ENCODE measurements around the gene NNMT. TPM values are rescaled to one million over a fixed set of nuclear protein-coding genes. Genes with fewer than 3 reads are reported as not detected.

Gene NNMT
- total RNA-seq, 4 donors from 2014 or later: 157 to 968 (median 541) TPM

DNA sequence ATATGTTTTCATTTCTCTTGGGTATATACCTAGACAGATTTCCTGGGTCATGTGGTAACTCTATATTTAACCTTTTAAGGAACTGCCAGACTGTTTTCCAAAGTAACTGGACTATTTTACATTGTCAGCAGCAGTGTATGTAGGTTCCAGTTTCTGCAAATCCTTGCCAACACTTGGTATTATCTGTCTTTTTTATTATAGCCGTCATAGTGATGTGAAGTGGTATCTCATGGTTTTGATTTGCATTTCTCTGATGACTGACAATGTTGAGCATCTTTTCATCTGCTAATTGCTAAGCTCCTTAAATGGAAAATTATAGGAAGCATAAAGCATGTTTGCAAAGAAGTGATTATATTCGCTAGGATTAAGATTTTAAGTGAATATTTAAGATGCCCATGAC lies 13.9 kb downstream of the NNMT start:
- TF ChIP-seq, protein P1, sequence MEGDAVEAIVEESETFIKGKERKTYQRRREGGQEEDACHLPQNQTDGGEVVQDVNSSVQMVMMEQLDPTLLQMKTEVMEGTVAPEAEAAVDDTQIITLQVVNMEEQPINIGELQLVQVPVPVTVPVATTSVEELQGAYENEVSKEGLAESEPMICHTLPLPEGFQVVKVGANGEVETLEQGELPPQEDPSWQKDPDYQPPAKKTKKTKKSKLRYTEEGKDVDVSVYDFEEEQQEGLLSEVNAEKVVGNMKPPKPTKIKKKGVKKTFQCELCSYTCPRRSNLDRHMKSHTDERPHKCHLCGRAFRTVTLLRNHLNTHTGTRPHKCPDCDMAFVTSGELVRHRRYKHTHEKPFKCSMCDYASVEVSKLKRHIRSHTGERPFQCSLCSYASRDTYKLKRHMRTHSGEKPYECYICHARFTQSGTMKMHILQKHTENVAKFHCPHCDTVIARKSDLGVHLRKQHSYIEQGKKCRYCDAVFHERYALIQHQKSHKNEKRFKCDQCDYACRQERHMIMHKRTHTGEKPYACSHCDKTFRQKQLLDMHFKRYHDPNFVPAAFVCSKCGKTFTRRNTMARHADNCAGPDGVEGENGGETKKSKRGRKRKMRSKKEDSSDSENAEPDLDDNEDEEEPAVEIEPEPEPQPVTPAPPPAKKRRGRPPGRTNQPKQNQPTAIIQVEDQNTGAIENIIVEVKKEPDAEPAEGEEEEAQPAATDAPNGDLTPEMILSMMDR (IDR thresholded peaks at IDR 0.05 in 4 of 5, conservative IDR thresholded peaks at IDR 0.05 in 1 of 5): no peak
- TF ChIP-seq POLR2A (IDR thresholded peaks at IDR 0.05): no peak
- peaks cover 3 to 34% of the 10 kb centered on the region in 2 donors for H3K36me3 ChIP-seq
- in situ Hi-C loops (cut with MboI; ENCODE audit: low sequenced_read_pairs in 4 of 4) (no loop called here), intact Hi-C loops (cut with DNase I; ENCODE audit: low total_unique reads) (no loop called here)
- no peak overlapping the region for H3K4me3 ChIP-seq
- no peaks in the 10 kb centered on the region for H3K9me3 ChIP-seq
- H3K27ac ChIP-seq: peak overlapping the region in 2 of 4 donors; percentile 77 to 80
- H3K4me1 ChIP-seq: peaks cover 15 to 16% of the 10 kb centered on the region in 2 donors
- peaks cover 0 to 7% (median 0%) of the 10 kb centered on the region in 3 donors for H3K27me3 ChIP-seq
- ATAC-seq: no peak
- no peak for DNase-seq

DNA sequence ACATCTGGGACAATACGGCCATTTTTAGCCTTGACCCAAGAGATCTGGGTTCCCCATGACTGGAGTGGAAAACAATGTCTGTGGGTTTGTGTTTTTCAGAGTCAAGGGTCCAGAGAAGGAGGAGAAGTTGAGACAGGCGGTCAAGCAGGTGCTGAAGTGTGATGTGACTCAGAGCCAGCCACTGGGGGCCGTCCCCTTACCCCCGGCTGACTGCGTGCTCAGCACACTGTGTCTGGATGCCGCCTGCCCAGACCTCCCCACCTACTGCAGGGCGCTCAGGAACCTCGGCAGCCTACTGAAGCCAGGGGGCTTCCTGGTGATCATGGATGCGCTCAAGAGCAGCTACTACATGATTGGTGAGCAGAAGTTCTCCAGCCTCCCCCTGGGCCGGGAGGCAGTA lies 15.7 kb downstream of the NNMT start:
- TF ChIP-seq, protein P1 (IDR thresholded peaks at IDR 0.05 in 4 of 5, conservative IDR thresholded peaks at IDR 0.05 in 1 of 5): no peak
- TF ChIP-seq POLR2A (IDR thresholded peaks at IDR 0.05): no peak
- Histone ChIP-seq H3K4me3 (no peak overlapping the region), H3K4me1 (peaks cover 15 to 16% of the 10 kb centered on the region in 2 donors), H3K9me3 (no peaks in the 10 kb centered on the region), H3K27ac (no peak overlapping the region), H3K36me3 (peaks cover 3 to 34% of the 10 kb centered on the region in 2 donors), H3K27me3 (peaks cover 0 to 7% (median 0%) of the 10 kb centered on the region in 3 donors)
- no peak for DNase-seq
- in situ Hi-C loops (cut with MboI; ENCODE audit: low sequenced_read_pairs in 4 of 4) (no loop called here), intact Hi-C loops (cut with DNase I; ENCODE audit: low total_unique reads) (no loop called here)
- ATAC-seq: no peak

DNA sequence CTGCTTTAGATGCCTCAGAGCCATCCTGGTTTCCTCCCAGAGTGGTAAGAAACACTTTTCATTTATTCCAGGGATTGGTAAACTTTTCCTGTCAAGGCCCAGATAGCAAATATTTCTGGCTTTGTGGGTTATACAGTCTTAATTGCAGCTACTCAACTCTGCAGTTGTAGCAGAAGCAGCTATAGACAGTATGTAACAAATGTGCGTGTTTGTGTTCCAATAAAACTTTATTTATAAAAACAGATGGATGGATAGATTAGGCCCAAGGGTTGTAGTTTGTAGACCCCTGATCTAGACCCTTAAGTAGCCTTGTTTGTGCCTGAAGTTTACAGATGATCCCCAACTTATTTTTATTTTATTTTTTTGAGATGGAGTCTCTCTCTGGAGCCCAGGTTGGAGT lies 17.9 kb downstream of the NNMT start:
- in situ Hi-C loops (cut with MboI; ENCODE audit: low sequenced_read_pairs in 4 of 4) (no loop called here), intact Hi-C loops (cut with DNase I; ENCODE audit: low total_unique reads) (no loop called here)
- Histone ChIP-seq H3K27ac (no peak overlapping the region), H3K4me1 (peaks cover 0 to 18% of the 10 kb centered on the region in 2 donors), H3K27me3 (peaks cover 0 to 3% (median 0%) of the 10 kb centered on the region in 3 donors), H3K4me3 (no peak overlapping the region), H3K36me3 (peaks cover 3 to 34% of the 10 kb centered on the region in 2 donors), H3K9me3 (no peaks in the 10 kb centered on the region)
- no peak for DNase-seq
- TF ChIP-seq, protein P1 (IDR thresholded peaks at IDR 0.05 in 4 of 5, conservative IDR thresholded peaks at IDR 0.05 in 1 of 5): no peak
- no peak for TF ChIP-seq POLR2A (IDR thresholded peaks at IDR 0.05)
- ATAC-seq: no peak

DNA sequence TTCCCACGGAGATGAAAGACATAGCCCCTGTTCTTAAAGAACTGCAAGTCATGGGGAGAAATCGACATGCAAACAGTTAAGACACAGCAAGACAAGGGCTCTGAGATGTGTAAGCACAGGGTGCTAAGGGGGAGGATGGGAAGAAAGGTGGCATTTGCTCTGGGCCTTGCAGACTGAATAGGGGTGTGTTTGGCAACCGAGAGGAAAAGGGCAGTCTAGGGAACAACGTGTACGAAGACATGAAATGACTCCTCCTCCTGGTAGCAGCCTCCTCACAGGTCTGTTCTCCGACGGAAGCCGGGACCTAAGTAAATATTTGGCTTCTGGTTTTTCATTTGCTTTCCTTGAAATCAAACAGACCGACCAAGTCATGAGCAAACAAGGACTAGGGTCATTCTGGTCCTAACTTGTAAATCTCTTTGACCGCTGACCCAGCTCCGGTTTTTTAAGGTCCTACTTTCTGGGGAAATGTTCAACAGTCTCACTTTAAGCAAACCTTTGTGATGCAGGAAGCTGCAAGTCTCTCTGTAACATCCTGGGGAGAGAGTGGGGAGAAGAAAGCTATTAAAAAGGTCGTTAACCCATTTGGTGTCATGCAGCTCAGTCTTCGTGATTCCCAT lies 19.7 kb downstream of the NNMT start:
- H3K27me3 ChIP-seq: no peaks in the 10 kb centered on the region
- no peak overlapping the region for H3K4me3 ChIP-seq
- peaks cover 3 to 34% of the 10 kb centered on the region in 2 donors for H3K36me3 ChIP-seq
- no peak for TF ChIP-seq POLR2A (IDR thresholded peaks at IDR 0.05)
- TF ChIP-seq, protein P1 (IDR thresholded peaks at IDR 0.05 in 4 of 5, conservative IDR thresholded peaks at IDR 0.05 in 1 of 5): no peak
- peak in 1 of 2 donors; percentile 19 for ATAC-seq
- in situ Hi-C loops (cut with MboI; ENCODE audit: low sequenced_read_pairs in 4 of 4): no loop called here
- DNase-seq: no peak
- peak overlapping the region; percentile 21 to 46 (median 40) for H3K27ac ChIP-seq
- H3K4me1 ChIP-seq: peaks cover 0 to 9% of the 10 kb centered on the region in 2 donors
- intact Hi-C loops (cut with DNase I; ENCODE audit: low total_unique reads): no loop called here
- H3K9me3 ChIP-seq: no peaks in the 10 kb centered on the region

All from gastrocnemius medialis (tissue), 4 donors.